Activated T-cell treated with anti-CD3 and anti-CD28 coated beads, Interleukin-2, amount 50 U/mL, for 1 hour (primary cell): ENCODE data around the gene ADAMTS2.

Experiments used
- DNase-seq: peaks from one replicate; pipeline ENCODE4 v3.0.0-alpha.2; 2020

ADAMTS2 gene

GRCh38 chr5:179191506-179192184, 153.6 kb downstream of the ADAMTS2 start:
- DNase-seq: no peak

GRCh38 chr5:179190851-179191505, 154.3 kb downstream of the ADAMTS2 start:
- DNase-seq: no peak

- DNase-seq: no peak
These were observed 156.6 kb downstream of the ADAMTS2 start for GRCh38 chr5:179188636-179189035.

GRCh38 chr5:179187681-179188575, 157.3 kb downstream of the ADAMTS2 start:
- DNase-seq: no peak

DNA sequence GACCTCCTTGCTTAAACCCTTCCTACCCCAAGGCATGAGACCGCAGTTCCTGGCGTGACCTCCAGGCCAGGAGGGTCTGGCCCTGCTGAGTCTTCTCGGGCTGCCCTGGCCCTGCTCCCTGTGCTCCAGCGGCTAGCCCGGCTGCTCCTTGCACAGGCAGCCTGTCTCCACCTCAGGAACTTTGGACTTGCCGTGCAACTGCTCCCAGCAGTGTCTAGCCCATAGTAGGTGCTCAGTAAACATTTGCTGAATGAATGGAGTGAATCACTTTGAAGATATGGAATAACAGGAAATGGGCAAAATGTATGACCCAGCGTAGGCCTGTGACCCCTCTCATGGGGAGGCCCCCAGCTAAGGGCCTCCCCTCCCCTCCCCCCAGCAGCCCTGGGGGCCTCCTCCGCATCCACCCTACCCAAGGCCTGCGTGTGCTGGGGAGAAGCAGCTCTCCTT, 158.0 kb downstream of the ADAMTS2 start:
- no peak for DNase-seq

DNA sequence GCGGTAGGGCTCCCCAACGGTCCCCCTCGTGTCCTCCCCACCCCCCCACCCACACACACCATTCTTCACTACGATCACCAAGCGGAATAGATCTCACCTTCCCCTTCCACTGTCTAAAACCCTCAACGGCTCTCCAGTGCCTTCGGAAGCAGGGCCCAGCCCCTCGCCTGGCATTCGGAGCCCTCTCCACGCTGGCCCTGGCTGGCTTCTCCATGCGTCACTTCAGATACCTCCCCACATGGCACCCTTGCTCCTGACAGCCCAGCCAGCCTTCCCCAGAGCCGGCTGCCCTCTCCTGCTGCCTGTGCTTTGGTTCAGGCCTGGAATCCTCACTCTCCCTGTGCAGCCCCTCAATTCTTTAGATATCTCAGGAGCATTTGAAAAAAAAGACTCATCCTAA, 158.5 kb downstream of the ADAMTS2 start:
- DNase-seq: no peak

DNA sequence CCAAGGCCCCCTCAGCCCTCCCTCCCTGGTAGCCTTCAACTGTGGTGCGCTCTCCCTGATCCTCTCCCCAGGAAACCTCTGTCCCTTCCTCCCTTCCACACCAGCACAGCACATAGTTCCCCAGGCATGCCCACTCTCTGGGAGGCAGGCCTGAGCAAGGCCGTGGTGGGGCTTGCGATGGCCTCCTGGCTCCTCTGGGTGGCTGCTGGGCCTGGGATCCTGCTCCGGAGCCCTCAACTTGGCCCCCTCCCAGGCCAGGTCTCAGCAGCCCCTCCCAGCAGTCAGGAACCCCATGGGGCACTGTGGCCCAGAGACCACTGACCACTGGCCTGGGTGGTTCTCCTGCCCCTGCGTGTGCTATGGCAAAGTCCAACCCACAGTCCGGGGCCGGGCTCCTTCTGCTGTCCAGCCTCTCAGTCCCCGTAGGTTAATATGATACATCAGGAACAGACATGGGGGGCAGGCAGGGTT, 159.3 kb downstream of the ADAMTS2 start:
- DNase-seq: no peak

GRCh38 chr5:179185256-179185940, 159.9 kb downstream of the ADAMTS2 start:
- DNase-seq: no peak

DNA sequence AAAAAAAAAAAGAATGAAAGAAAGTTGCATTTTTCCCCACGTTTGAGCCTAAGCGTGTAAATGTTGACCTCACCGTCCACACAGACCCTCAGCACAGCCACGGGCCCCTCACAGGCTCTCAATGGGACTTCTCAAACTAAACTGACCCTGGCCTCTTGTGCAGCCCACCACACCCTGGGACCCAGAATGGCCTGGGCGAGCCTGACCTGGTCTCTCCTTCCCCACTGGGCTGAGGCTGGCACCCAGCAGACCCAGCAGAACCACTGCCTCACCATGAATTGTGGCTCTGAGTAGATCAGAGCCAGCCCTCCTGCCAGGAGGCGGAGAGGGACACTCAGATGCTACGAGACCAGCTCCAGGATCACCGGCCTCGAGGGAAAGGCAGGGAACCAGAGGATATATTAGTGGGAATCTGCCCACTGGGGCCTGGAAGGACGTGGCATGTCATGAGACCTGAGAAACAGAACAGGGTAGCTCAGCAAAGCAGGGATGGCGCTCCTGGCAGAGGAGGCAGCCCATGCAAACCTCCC, 160.7 kb downstream of the ADAMTS2 start:
- no peak for DNase-seq

GRCh38 chr5:179183481-179183880, 161.8 kb downstream of the ADAMTS2 start:
- no peak for DNase-seq

GRCh38 chr5:179182601-179183000, 162.7 kb downstream of the ADAMTS2 start:
- no peak for DNase-seq

DNA sequence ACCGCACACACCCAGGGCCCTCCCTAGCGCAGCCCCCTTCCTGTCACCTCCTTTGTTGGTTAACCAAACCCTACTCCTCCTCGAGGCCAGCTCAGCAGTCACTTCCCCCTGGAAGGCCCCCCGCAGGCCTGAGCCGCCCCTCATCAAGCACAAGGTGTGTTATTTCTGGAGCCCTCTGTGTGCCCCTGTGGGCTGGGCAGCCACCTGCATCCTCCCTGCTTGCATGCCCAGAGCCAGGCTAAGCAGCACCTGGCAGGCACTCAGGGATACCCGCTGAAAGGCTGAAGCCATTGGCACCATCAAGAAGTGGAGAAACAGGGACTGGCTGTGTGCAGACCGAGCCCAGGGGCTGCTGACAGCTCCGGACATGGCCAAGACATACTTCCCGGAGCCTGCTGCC, 163.3 kb downstream of the ADAMTS2 start:
- DNase-seq: no peak

GRCh38 chr5:179180921-179181645, 164.2 kb downstream of the ADAMTS2 start:
- DNase-seq: no peak

DNA sequence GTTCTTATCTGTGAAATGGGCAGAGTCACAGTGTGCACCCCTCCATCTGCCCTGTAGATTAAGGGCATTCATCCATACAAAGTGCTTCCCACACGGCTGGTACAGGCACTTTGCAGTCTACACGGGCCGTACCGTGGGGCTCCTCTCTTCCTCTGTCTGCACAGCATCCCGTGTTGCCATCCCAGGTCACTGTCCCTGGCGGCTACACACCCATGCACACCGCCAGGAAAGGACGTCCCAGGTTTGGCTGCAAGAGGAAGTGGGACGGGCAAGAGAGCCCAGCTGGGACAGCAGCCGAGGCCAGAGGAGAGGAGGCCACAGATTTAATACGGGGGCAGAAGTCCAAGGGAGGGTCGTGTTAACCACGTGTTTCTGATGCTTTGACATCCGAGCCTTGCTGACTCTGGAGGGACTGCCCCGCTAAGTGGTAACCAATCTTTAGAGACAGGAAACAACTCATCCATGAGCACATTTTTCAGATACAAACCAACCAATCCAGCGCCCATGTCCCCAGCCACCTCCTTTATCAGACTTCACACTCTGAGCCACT, 165.1 kb downstream of the ADAMTS2 start:
- DNase-seq: no peak

GRCh38 chr5:179177711-179178575, 167.3 kb downstream of the ADAMTS2 start:
- no peak for DNase-seq

DNA sequence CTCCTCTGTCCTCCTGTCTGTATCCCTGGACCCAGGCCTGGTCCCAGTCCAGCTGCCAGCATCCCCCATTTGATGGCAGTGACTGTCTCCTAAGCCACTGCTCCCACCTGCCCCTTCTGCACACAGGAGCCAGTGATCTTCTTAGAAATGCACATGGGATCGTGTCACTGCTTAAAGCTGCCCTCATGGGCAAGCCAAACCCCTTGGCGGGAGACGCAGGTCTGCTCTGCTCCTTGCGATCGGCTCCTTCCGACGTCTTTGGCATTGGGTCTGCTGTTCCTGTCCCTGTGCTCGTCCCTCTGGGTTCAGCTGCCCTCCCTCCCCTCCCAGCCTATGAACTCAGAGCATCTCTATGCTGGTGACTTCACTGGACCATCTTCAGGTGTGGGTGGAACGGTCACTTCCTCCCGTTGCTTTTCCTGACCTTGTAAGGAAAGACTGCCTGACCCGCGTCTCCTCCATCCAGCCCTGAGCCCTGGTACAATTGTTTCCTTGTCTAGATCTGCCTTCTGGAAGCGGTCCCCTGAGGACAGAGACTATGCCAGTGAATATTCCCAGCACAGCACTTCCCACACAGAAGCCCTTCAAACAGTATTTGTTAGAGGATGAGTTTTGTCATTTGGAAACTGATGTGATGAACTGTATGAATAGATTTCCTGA, 168.6 kb downstream of the ADAMTS2 start:
- DNase-seq: no peak

DNA sequence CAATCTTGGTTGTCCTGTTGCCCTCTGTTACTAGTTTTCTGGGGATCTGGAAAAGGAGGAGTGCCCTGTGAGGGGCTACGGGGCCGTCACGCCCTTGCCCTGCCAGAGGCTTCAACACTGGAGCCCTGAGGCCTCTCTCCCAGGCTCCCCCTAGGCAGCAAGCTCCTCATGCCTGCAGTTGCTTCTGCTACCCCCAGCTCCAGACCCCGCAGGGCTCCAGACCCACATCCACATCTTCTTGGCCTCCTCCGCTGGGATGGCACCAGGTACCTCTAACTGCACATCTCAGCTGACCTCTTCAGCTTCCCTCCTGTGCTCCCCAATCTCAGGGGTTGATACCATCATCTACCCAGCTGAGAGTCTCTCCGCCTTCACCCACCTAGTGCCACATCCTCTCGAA, 169.1 kb downstream of the ADAMTS2 start:
- DNase-seq: no peak

- DNase-seq: no peak
These were observed 173.2 kb downstream of the ADAMTS2 start for GRCh38 chr5:179171816-179172745.
